ENCODE data around the gene SHISA4.

- TF ChIP-seq CTCF (conservative IDR thresholded peaks at IDR 0.05; ENCODE audit: low read depth, low read length) (no peak), EZH2phosphoT487 (IDR thresholded peaks at IDR 0.05; ENCODE audit: borderline replicate concordance, low read length) (no peak), EZH2 (IDR thresholded peaks at IDR 0.05; ENCODE audit: low read length, unreplicated experiment) (no peak)
These were observed 28.8 kb downstream of the SHISA4 start for GRCh38 chr1:201917362-201918033.

Data from PC-3 (cell line).